UCSD-AML1 (cell line): ENCODE measurements around the gene TET3.

Experiments
- DNase-seq: peaks from one replicate; lab custom pipeline; 2025; ENCODE audit not compliant: unreplicated experiment; lab: John Stamatoyannopoulos, UW

The TET3 gene

GRCh38 chr2:74027496-74027895, 42.8 kb downstream of the TET3 start:
- DNase-seq, result no peak

- no peak for DNase-seq
Observed at GRCh38 chr2:74028290-74028689, 43.6 kb downstream of the TET3 start.

GRCh38 chr2:74028741-74029140, 44.0 kb downstream of the TET3 start:
- no peak for DNase-seq

GRCh38 chr2:74029714-74030397, 45.1 kb downstream of the TET3 start:
- no peak for DNase-seq

GRCh38 chr2:74031221-74031620, 46.5 kb downstream of the TET3 start:
- DNase-seq, result no peak

- DNase-seq, result no peak
Observed at GRCh38 chr2:74031959-74032287, 47.2 kb downstream of the TET3 start.

GRCh38 chr2:74033375-74033774, 48.7 kb downstream of the TET3 start:
- no peak for DNase-seq
